WTC11 (cell line): Measurements from ENCODE around the gene JMJD7.

ENCODE experiments used
- CTCF ChIP-seq: fragments of 200-600 bp; IDR thresholded peaks from 2 replicates; pipeline ENCODE4 v1.8.0; 2022; ENCODE audit warnings: antibody characterized with exemption
- RELA ChIP-seq: sonication (generic); formaldehyde crosslinking; IDR thresholded peaks from 2 replicates; pipeline ENCODE4 v1.8.1; 2022; ENCODE audit warnings: missing genetic modification reagents, mild to moderate bottlenecking, borderline replicate concordance
- TCF7 ChIP-seq: sonication (generic); formaldehyde crosslinking; IDR thresholded peaks from 2 replicates; pipeline ENCODE4 v1.8.0; 2022; ENCODE audit warnings: mild to moderate bottlenecking, low read depth, missing genetic modification reagents, moderate library complexity
- TEAD1 ChIP-seq: sonication (generic); formaldehyde crosslinking; IDR thresholded peaks from 2 replicates; pipeline ENCODE4 v1.8.0; 2022; ENCODE audit warnings: mild to moderate bottlenecking, missing genetic modification reagents

DNA sequence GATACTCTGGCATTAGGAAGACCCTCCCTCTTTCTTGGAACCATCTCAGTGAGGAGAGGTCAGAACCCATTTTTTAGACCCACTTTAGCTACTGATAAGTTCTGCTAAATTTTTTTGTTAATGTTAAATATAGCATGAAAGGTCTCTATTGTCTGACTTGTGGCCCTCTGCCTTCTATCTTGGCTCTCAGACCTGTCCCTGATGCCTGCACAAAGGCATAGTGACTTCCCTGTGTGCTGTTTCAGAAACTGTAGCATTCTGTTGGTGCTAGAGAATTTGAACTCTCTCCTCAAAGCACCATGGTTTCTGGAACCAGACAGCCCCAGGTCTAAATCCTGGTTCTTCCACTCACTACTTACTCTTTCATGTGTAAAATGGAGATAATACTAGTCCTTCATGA is 38.2 kb upstream of the JMJD7 start:
- TF ChIP-seq CTCF (no peak), RELA (CRISPR knock-in tag) (no peak), TEAD1 (CRISPR knock-in tag) (no peak), TCF7 (CRISPR knock-in tag) (no peak)
